T-helper 2 cell (primary cell): ENCODE measurements around the gene PRIMA1.

Source experiments
- DNase-seq, 5 experiments: peaks; one replicate each; pipeline versions ENCODE4 v3.0.0 to v3.0.0-alpha.2; 2012 to 2022
- total RNA-seq, 2 donors: gene quantifications; one replicate each; lab custom pipeline; 2026; lab: John Stamatoyannopoulos, UW

The PRIMA1 gene, protein sequence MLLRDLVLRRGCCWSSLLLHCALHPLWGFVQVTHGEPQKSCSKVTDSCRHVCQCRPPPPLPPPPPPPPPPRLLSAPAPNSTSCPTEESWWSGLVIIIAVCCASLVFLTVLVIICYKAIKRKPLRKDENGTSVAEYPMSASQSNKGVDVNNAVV
- total RNA-seq, result 0 reads per million in 2 donors

DNA sequence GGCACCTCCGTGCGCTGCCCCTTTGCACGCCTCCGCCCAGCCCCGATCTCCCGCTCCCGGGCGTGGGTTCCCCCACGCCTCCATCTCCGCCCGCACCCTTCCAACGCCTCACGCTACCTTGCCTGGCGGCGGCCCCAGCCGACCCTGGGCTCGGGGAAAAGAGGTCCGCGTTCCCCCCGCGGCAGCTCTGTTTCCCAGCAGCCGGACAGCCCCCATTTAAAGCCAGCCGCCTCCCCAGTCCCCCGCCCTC is at the start of gene PRIMA1:
PRIMA1 (minus strand) TSS at position 193 of the 250 bp plus-strand sequence. CDS start 767 bp downstream, outside the sequence.
- no peak for DNase-seq

DNA sequence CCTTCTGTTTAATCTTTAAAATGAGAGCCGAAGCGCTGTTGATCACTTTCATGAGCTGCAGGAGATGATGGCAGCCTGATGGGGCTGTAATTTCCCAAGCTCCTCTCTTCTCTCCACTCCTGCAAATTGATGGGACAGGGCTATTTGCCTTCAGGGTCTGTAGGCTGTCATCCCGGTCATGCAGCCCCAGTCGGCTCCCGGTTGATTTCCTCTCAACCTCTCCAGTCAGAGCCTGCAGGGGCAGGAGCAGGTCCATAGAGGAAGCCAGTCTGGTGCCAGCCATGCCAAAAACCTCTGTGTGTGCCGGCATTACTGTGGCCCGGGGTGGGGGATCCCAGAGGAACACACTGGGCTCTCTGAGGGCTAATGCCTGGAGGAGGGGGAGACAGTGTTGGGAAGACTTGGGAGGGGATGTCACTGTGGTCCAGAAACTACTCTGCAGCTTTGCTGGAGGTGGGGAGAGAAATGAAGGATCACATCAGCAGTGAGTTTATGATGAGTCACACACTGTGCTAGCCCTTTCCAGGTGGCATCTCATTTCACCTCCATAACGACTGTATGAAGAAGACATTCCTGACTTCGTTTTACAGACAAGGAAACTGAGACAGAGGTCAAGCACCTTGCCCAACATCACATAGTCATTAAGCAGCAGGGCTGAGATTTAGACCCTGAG is 46.5 kb upstream of the PRIMA1 start:
- DNase-seq, result no peak

DNA sequence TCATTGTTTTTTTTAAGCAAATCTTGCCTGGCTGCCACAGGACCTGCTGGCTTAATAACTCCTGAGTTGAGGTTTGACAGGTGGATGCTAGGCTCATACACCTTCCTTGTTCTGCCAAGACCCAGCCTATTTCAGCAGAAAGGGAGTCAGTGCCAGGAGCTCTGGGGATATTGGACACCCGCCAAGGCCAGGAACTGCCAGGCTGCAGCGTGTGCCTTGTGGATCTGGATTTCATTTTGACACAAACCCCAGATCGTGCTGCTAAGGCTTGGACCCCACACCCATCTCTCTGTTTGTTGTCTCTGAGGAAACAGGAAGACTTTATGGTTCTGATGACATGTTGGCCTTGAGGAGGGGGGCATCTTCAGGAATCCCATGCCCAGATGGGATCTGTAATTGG is 44.4 kb upstream of the PRIMA1 start:
- DNase-seq, result no peak

DNA sequence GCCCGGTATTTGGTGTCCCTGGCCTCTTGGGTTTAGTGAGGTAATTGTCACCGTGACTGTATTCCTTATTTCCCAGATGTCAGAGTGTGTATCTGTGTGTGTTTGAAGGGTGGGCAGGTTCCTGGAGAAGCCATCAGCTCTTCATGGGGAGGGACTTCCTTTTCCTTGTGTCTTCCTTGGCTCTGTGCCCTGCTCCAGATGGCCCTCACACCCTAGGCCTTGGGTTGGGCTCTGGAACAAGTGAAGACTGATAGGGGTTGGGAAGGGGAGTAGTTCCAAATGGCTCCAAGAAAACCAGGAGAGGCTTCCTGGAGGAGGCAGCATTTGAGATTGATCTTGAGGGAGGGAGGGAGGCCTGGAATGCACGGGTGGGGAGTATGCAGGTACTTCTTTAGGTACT is 43.8 kb upstream of the PRIMA1 start:
- DNase-seq, result no peak

DNA sequence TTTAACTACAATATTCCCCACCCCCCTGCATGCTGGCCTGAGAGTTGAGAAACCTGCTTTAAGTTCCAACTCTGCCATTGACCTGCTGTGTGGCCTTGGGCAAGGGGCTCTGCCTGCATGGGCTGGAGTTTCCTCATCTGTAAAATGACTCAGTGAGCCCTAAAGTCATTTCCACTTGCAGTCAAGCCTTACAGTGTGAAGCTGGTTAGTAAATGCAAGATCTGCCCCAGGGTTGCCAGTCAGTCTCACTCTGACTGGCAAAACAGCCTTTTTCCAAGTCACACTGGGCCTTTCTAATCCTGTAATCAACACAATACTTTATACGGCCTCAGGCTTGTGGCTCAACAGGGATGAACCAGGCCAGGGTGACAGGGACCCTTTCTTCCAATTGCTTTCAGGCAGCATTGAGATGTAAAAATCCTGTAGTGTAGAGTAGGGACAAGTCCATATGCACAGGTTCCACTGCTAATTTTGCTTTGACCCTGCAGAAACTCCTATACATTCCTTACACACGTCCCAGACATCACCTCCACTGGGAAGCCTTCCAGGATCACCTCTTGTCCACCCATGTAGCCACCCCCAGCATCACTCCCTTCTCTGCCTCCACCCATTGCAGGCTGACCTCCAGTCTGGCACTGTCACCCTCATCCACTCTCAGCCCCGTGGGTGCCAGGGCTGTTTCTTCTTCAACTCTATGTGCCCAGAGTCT is 42.6 kb upstream of the PRIMA1 start:
- no peak for DNase-seq

- DNase-seq, result no peak
Observed at GRCh38 chr14:93829839-93830481, 41.7 kb upstream of the PRIMA1 start.

DNA sequence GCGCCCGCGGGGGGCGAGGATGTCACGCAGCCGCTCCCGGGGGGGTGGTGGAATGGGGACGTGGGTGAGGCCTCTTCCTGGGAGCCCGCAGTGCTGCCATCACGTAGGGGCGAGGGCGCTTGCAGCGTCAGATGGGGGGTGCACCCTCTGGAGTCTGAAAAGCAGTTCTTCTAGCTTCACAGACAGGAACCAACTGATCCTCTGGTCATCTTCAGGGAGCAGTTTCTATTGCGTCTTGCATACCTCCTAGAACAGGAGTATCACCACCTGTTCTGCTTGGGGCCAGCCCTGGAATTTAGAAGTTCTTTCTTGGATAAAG is 36.9 kb upstream of the PRIMA1 start:
- DNase-seq, result no peak

DNA sequence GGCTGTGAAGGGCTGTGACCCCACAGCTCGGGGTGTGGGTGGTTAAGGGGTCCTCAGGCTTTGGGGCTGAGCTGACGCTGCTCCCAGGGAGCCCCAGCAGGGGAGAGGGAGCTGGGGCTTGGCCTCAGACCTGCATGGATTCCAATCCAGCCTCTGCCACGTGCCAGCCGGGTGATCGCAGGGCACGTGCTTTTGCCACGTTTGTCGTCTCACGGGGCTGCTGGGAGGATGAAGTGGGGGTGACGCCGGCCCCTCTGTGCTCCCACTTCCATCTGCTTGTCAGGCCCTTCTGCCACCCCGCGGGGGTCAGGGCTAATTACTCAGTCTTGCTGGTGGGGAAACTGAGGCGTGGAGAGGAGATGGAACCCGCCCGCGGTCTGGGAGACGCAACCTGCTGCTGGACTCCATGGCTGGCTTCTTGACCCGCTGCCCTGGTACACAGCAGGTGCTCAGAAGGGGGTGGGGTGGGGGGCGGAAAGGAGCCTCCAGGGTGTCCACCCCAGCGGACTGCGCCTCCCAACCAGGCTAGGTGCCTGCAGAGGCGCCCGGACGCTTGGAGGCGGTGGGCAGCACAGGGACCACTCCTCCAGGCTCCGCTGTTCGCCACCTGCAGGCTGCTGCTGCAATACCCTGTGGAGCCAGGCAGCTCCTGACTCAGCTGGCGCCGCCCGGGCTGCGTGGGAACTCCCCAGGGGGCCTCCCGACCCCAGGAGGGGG is 36.4 kb upstream of the PRIMA1 start:
- no peak for DNase-seq

DNA sequence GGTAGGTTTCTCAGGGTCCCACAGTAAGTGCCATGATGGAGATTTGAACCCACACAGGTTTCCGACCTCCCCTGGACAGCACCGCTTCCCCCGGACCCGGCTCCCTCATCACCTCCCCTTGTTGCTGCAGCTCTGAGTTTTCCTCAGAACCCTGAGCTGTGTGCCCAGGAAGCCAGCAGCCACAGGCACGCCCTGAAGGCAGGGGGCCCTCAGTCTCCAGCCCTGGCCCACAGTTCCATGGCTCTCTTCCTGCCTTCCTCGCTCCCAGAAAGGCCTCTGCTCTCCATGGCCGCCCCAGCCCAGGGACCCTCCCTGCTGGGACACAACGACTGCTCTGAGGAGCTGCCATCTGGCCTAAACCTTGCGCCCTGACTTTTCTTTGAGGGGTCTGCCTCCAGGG is 35.8 kb upstream of the PRIMA1 start:
- no peak for DNase-seq

DNA sequence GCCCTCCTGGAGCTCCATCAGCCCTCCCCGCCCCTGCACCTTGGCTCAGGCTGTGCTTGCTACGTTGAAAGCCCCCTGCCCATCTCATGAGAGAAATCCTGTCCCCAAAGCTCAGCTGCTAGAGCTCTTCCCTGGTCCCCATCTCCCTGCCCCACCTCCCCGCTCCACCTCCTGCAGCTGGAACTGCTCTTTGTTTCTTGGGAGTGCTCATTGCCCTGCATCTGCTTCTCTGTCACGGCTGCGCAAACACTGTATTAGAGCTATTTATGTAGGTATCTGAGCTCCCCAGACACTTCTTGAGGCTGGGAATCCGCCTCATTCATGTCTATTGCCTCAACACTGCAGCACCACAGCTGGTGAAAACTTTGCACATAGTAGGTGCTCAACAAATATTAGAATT is 32.8 kb upstream of the PRIMA1 start:
- no peak for DNase-seq

- no peak for DNase-seq
Observed at GRCh38 chr14:93818857-93819256, 30.6 kb upstream of the PRIMA1 start.

DNA sequence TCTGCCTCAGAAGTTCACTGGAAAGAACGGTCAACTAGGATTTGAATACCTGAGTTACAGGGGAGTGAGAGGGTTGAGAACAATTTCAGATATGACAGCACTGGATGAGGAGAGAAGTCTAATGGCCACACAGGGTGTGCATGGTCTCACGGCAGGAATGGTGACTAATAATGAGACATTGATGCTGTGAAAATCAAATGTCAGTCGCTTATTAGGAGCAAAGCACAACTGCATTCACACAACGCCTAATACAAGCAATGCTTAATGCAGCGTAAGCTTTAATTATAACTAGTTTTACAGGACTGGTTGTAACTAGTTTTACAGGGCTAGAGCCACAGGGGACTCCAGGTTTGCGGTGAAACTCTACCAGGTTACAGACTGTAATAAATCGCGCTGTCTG is 23.4 kb upstream of the PRIMA1 start:
- peak in 1 of 5 experiments; percentile 46 for DNase-seq

DNA sequence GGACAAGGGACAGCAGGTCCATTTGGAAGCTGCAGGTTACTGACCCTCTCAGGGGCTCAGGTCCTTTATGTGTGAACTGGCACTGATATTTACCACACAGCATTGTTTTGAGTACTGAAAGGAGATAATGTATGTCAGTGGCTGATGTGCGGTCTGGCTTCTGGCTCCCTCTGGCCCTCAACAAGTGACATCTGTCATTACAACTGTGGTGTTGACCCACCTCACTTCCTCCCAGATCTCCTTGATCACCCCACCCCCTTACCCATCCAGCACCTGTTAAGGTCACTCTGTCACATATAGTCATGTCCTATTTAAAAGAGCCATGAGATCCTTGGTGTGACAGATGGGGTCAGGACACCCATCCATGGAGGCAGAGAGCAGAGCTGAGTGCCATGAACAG is 22.7 kb upstream of the PRIMA1 start:
- no peak for DNase-seq

DNA sequence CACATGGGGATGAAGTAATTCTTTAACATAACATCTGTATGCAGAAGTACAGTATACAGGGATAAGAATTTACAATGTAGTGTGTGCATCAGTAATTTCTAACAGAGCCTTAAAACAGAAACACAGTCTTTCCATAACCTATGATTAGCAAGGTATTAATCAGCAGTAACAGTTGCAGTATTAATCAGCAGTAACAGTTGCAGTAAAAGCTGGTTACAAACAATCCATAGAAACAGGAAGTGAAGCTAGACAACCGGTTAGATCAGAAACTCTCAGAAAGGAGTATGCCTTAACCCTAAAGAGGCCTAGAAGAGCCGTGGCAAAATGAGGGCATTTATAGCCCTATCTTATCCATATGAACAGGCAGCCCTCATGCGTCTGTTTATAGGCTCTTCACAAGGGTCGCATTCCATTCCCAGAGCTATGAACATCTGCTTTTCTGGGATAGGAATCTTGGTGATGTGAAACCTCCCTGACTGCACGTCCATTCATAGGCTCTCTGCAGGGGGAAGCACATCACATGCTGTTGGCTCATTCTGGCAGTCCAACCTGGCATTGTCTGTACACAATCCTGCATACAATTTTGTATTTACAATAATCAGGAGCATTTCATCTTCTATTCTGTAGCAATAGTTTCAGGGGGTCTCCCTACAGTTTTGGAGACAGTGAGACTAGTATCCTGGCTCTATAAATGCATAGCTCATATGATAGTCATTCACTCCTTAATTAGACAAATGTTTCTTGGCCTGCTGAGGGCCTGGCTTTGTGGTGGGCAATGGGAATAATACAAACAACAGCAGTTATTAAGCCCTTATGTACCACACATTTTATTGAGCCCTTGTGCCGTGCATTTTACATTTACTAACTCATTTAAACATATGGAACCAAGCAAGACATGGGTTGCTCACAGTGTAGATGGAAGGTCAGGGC is 21.5 kb upstream of the PRIMA1 start:
- peak in 1 of 5 experiments; percentile 75 for DNase-seq

DNA sequence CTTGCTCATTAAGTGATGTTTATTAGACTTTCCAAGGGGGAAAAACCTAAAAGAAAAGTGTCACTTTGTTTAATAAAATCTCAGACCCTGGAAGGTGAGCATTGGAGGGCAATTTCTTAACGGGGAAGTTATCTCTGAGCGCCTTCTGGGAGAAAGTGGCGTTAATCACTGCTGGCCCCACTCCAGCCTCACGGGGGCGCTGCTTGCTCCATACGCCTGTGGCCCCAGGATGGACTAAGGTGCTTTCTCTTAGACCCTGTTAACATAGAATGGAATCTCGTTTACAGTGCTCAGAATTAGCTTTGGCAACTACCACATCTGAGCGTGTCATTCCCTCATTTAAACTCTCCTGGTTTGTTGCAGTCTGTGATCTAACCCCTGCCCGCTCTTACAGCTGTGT is 16.4 kb upstream of the PRIMA1 start:
- DNase-seq, result no peak

- no peak for DNase-seq
Observed at GRCh38 chr14:93803408-93804318, 15.4 kb upstream of the PRIMA1 start.

GRCh38 chr14:93799989-93800921 is 12.0 kb upstream of the PRIMA1 start:
- DNase-seq, result no peak

GRCh38 chr14:93799617-93799988 is 11.3 kb upstream of the PRIMA1 start:
- DNase-seq, result no peak

DNA sequence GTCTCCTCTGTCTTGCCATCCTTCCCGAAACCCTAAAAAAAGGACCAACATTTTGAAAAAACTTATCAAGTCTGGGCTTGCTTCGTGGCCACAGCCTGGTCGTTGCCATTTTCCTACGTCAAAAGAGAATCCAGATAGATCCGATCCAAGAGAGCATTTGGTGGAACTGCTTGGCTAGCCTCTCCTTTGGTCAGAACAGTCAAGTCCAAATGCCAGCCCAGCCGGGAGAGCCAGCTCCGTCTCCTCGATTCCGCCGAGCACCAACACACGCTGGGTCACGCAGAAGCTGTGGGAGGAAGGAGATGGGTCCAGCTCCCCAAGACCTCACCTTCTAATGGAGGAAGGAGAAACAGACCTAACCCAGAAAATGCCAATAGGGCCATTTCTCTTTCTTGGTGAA is 9.3 kb upstream of the PRIMA1 start:
- DNase-seq, result no peak

GRCh38 chr14:93797071-93797470 is 8.8 kb upstream of the PRIMA1 start:
- DNase-seq, result no peak
